HG02840 (cell line): ENCODE data around the gene RIPK4.
"Not testable (repeated sequence)": the region's sequence is repeated elsewhere in the genome, so short reads cannot be mapped to it uniquely, and the experiment has no call there.

ENCODE experiments used
- ATAC-seq: cut with Tn5 transposase; IDR thresholded peaks from one replicate; pipeline ENCODE4 v1.9.1; 2021; ENCODE audit warnings: mild to moderate bottlenecking, moderate library complexity, moderate number of reproducible peaks; ENCODE audit not compliant: unreplicated experiment, low FRiP score

The RIPK4 gene

GRCh38 chr21:41703857-41704501 is 62.9 kb downstream of the RIPK4 start:
- ATAC-seq, result no peak

- ATAC-seq, result no peak
Observed at GRCh38 chr21:41701749-41702148, 65.1 kb downstream of the RIPK4 start.

GRCh38 chr21:41699311-41699710 is 67.5 kb downstream of the RIPK4 start:
- no peak for ATAC-seq

- no peak for ATAC-seq
Observed at GRCh38 chr21:41698071-41698470, 68.8 kb downstream of the RIPK4 start.

GRCh38 chr21:41695513-41695912 is 71.3 kb downstream of the RIPK4 start:
- no peak for ATAC-seq

GRCh38 chr21:41694042-41694441 is 72.8 kb downstream of the RIPK4 start:
- ATAC-seq, result not testable (repeated sequence)

GRCh38 chr21:41692185-41692565 is 74.7 kb downstream of the RIPK4 start:
- no peak for ATAC-seq

- no peak for ATAC-seq
Observed at GRCh38 chr21:41691205-41692184, 75.4 kb downstream of the RIPK4 start.
